ENCODE results near the gene CDH12. TPM values are rescaled to one million over a fixed set of nuclear protein-coding genes. Genes with fewer than 3 reads are reported as not detected.
"Not testable (repeated sequence)": the region's sequence is repeated elsewhere in the genome, so short reads cannot be mapped to it uniquely, and the experiment has no call there.

CDH12 gene
- total RNA-seq, 1 donor from 2014 or later, result 23.5 TPM

GRCh38 chr5:22295832-22296231 lies 557.3 kb downstream of the CDH12 start:
- Mint-ChIP-seq H3K36me3 (ENCODE audit: unreplicated experiment) (no peaks in the 10 kb centered on the region), H3K9me3 (ENCODE audit: unreplicated experiment) (peaks cover 3% of the 10 kb centered on the region)

GRCh38 chr5:22293147-22293546 lies 560.0 kb downstream of the CDH12 start:
- peaks cover 3% of the 10 kb centered on the region for H3K9me3 Mint-ChIP-seq (ENCODE audit: unreplicated experiment)
- no peak for DNase-seq
- no peak overlapping the region for H3K27ac Mint-ChIP-seq (ENCODE audit: unreplicated experiment)
- peaks cover 4% of the 10 kb centered on the region for H3K36me3 Mint-ChIP-seq (ENCODE audit: unreplicated experiment)
- H3K4me3 Mint-ChIP-seq (ENCODE audit: unreplicated experiment), result no peak overlapping the region
- H3K4me1 Mint-ChIP-seq (ENCODE audit: low read depth, unreplicated experiment), result no peaks in the 10 kb centered on the region
- H3K27me3 Mint-ChIP-seq (ENCODE audit: unreplicated experiment), result no peaks in the 10 kb centered on the region
- no peak for TF ChIP-seq CTCF (IDR thresholded peaks at IDR 0.05; ENCODE audit: partially characterized antibody, unreplicated experiment)

More at GRCh38 chr5:22295832-22296231, 557.3 kb downstream of the CDH12 start:
- Mint-ChIP-seq H3K4me3 (ENCODE audit: unreplicated experiment) (no peak overlapping the region), H3K4me1 (ENCODE audit: low read depth, unreplicated experiment) (no peaks in the 10 kb centered on the region), H3K27ac (ENCODE audit: unreplicated experiment) (no peak overlapping the region), H3K27me3 (ENCODE audit: unreplicated experiment) (no peaks in the 10 kb centered on the region)
- no peak for DNase-seq
- TF ChIP-seq CTCF (IDR thresholded peaks at IDR 0.05; ENCODE audit: partially characterized antibody, unreplicated experiment), result no peak

GRCh38 chr5:22278164-22278563 lies 575.0 kb downstream of the CDH12 start:
- no peaks in the 10 kb centered on the region for H3K36me3 Mint-ChIP-seq (ENCODE audit: unreplicated experiment)
- no peak overlapping the region for H3K27ac Mint-ChIP-seq (ENCODE audit: unreplicated experiment)
- no peaks in the 10 kb centered on the region for H3K9me3 Mint-ChIP-seq (ENCODE audit: unreplicated experiment)
- no peak for DNase-seq
- H3K4me3 Mint-ChIP-seq (ENCODE audit: unreplicated experiment), result no peak overlapping the region
- H3K4me1 Mint-ChIP-seq (ENCODE audit: low read depth, unreplicated experiment), result no peaks in the 10 kb centered on the region
- no peak for TF ChIP-seq CTCF (IDR thresholded peaks at IDR 0.05; ENCODE audit: partially characterized antibody, unreplicated experiment)
- no peaks in the 10 kb centered on the region for H3K27me3 Mint-ChIP-seq (ENCODE audit: unreplicated experiment)

- Mint-ChIP-seq H3K9me3 (ENCODE audit: unreplicated experiment) (no peaks in the 10 kb centered on the region), H3K4me3 (ENCODE audit: unreplicated experiment) (no peak overlapping the region), H3K27ac (ENCODE audit: unreplicated experiment) (no peak overlapping the region), H3K36me3 (ENCODE audit: unreplicated experiment) (no peaks in the 10 kb centered on the region), H3K27me3 (ENCODE audit: unreplicated experiment) (no peaks in the 10 kb centered on the region), H3K4me1 (ENCODE audit: low read depth, unreplicated experiment) (no peaks in the 10 kb centered on the region)
- DNase-seq, result no peak
- no peak for TF ChIP-seq CTCF (IDR thresholded peaks at IDR 0.05; ENCODE audit: partially characterized antibody, unreplicated experiment)
Measured at GRCh38 chr5:22277006-22277405, 576.1 kb downstream of the CDH12 start.

GRCh38 chr5:22265855-22266254 lies 587.3 kb downstream of the CDH12 start:
- H3K4me1 Mint-ChIP-seq (ENCODE audit: low read depth, unreplicated experiment); DNase-seq; H3K36me3 Mint-ChIP-seq (ENCODE audit: unreplicated experiment); H3K4me3 Mint-ChIP-seq (ENCODE audit: unreplicated experiment); H3K9me3 Mint-ChIP-seq (ENCODE audit: unreplicated experiment); H3K27me3 Mint-ChIP-seq (ENCODE audit: unreplicated experiment); H3K27ac Mint-ChIP-seq (ENCODE audit: unreplicated experiment): not testable (repeated sequence)

- Mint-ChIP-seq H3K4me3 (ENCODE audit: unreplicated experiment) (no peak overlapping the region), H3K27me3 (ENCODE audit: unreplicated experiment) (no peaks in the 10 kb centered on the region), H3K27ac (ENCODE audit: unreplicated experiment) (no peak overlapping the region), H3K9me3 (ENCODE audit: unreplicated experiment) (no peaks in the 10 kb centered on the region), H3K36me3 (ENCODE audit: unreplicated experiment) (no peaks in the 10 kb centered on the region), H3K4me1 (ENCODE audit: low read depth, unreplicated experiment) (no peaks in the 10 kb centered on the region)
- no peak for TF ChIP-seq CTCF (IDR thresholded peaks at IDR 0.05; ENCODE audit: partially characterized antibody, unreplicated experiment)
- DNase-seq, result no peak
Measured at GRCh38 chr5:22258139-22258538, 595.0 kb downstream of the CDH12 start.
